Neural progenitor cell (in vitro differentiated cells): Measurements from ENCODE around the gene DTD1. TPM values are rescaled to one million over a fixed set of nuclear protein-coding genes. Genes with fewer than 3 reads are reported as not detected.

Experiments used
- DNase-seq: peaks from one replicate; pipeline ENCODE4 v3.0.0-alpha.2; 2016; ENCODE audit warnings: low spot score
- H2AFZ ChIP-seq: fragments of 200-600 bp; sonication (generic); replicated peaks from 2 replicates; pipeline ENCODE4 v1.6.1; 2016; ENCODE audit warnings: antibody characterized with exemption
- H3F3A ChIP-seq: fragments of 200-600 bp; sonication (generic); 2 replicates; pipeline ENCODE4 v1.6.1; 2016; ENCODE audit warnings: antibody characterized with exemption, low read depth
- H3K27ac ChIP-seq: fragments of 200-600 bp; sonication (generic); 2 replicates; pipeline ENCODE4 v1.5.1; 2016; ENCODE audit warnings: mild to moderate bottlenecking
- H3K27me3 ChIP-seq: fragments of 200-600 bp; sonication (generic); 2 replicates; pipeline ENCODE4 v1.6.1; 2016; ENCODE audit warnings: mild to moderate bottlenecking, moderate library complexity
- H3K36me3 ChIP-seq: fragments of 200-600 bp; sonication (generic); 2 replicates; pipeline ENCODE4 v1.5.1; 2016
- H3K4me1 ChIP-seq: fragments of 200-600 bp; sonication (generic); 2 replicates; pipeline ENCODE4 v1.6.1; 2016; ENCODE audit warnings: mixed run types
- H3K4me2 ChIP-seq: fragments of 200-600 bp; sonication (generic); 2 replicates; pipeline ENCODE4 v1.6.1; 2016
- H3K4me3 ChIP-seq: fragments of 200-600 bp; sonication (generic); 2 replicates; pipeline ENCODE4 v1.5.1; 2016
- H3K79me2 ChIP-seq: fragments of 200-600 bp; sonication (generic); 2 replicates; pipeline ENCODE4 v1.6.1; 2016; ENCODE audit warnings: low read depth
- H3K9ac ChIP-seq: fragments of 200-600 bp; sonication (generic); 2 replicates; pipeline ENCODE4 v1.6.1; 2016
- H3K9me3 ChIP-seq: fragments of 200-600 bp; sonication (generic); 2 replicates; pipeline ENCODE4 v1.5.1; 2016; ENCODE audit warnings: low read depth
- H4K20me1 ChIP-seq: fragments of 200-600 bp; sonication (generic); 2 replicates; pipeline ENCODE4 v1.6.1; 2016; ENCODE audit warnings: low read depth
- H3K27ac Mint-ChIP-seq: 3 replicates; pipeline ENCODE4 v1.8.0; 2021; ENCODE audit warnings: mixed read lengths
- H3K27me3 Mint-ChIP-seq: 2 replicates; pipeline ENCODE4 v1.8.0; 2022; ENCODE audit warnings: low read depth, mild to moderate bottlenecking, inconsistent platforms, moderate library complexity, mixed read lengths; ENCODE audit not compliant: insufficient read depth
- H3K36me3 Mint-ChIP-seq: 3 replicates; pipeline ENCODE4 v1.8.0; 2021; ENCODE audit warnings: mixed read lengths
- H3K4me1 Mint-ChIP-seq: 3 replicates; pipeline ENCODE4 v1.8.0; 2021; ENCODE audit warnings: mixed read lengths
- H3K4me3 Mint-ChIP-seq: 3 replicates; pipeline ENCODE4 v1.8.0; 2021; ENCODE audit warnings: mild to moderate bottlenecking, moderate library complexity, mixed read lengths
- H3K9me3 Mint-ChIP-seq: 3 replicates; pipeline ENCODE4 v1.8.0; 2020; ENCODE audit warnings: mixed read lengths
- CTCF ChIP-seq: fragments of 200-600 bp; sonication (generic); IDR thresholded peaks from 2 replicates; pipeline ENCODE4 v1.5.1; 2017; ENCODE audit warnings: antibody characterized with exemption, mild to moderate bottlenecking
- EZH2 ChIP-seq: fragments of 200-600 bp; sonication (generic); IDR thresholded peaks from 2 replicates; pipeline ENCODE4 v1.6.1; 2017; ENCODE audit warnings: antibody characterized with exemption, mild to moderate bottlenecking, moderate library complexity
- EZH2phosphoT487 ChIP-seq: fragments of 200-600 bp; sonication (generic); IDR thresholded peaks from 2 replicates; pipeline ENCODE4 v1.6.1; 2017; ENCODE audit warnings: antibody characterized with exemption
- total RNA-seq: library from RNA; depleted of rRNA; stranded (reverse); fragments of >200 nt; gene quantifications from 2 replicates; pipeline ENCODE4 v1.2.3, GENCODE V29; 2015; ENCODE audit warnings: low replicate concordance

Gene DTD1
- total RNA-seq, 1 donor from 2014 or later, result 92.6 TPM

- no peaks in the 10 kb centered on the region for H3K36me3 Mint-ChIP-seq
- DNase-seq, result no peak
- no peak overlapping the region for H3K27ac ChIP-seq
Measured at GRCh38 chr20:18794428-18794787, 206.6 kb downstream of the DTD1 start.

GRCh38 chr20:18795366-18795765 is 207.5 kb downstream of the DTD1 start:
- no peak overlapping the region for H3K4me2 ChIP-seq
- H3K27me3 Mint-ChIP-seq, result peaks cover 4% of the 10 kb centered on the region
- no peaks in the 10 kb centered on the region for H3K36me3 ChIP-seq
- H3K27ac ChIP-seq, result no peak overlapping the region
- peaks cover 21% of the 10 kb centered on the region for H3K4me1 Mint-ChIP-seq
- H3K27ac Mint-ChIP-seq, result no peak overlapping the region
- H3K4me1 ChIP-seq, result peaks cover 4% of the 10 kb centered on the region
- peak overlapping the region; percentile 92 for H3K4me3 Mint-ChIP-seq
- H3F3A ChIP-seq, result no peaks in the 10 kb centered on the region
- H3K36me3 Mint-ChIP-seq, result no peaks in the 10 kb centered on the region
- H3K4me3 ChIP-seq, result no peak overlapping the region
- no peaks in the 10 kb centered on the region for H3K9me3 Mint-ChIP-seq
- no peak overlapping the region for H3K9ac ChIP-seq
- no peaks in the 10 kb centered on the region for H3K9me3 ChIP-seq
- H3K27me3 ChIP-seq, result peaks cover 55% of the 10 kb centered on the region
- no peak overlapping the region for H2AFZ ChIP-seq
- TF ChIP-seq EZH2 (no peak), EZH2phosphoT487 (no peak), CTCF (no peak)
- no peaks in the 10 kb centered on the region for H4K20me1 ChIP-seq
- no peaks in the 10 kb centered on the region for H3K79me2 ChIP-seq
- no peak for DNase-seq

More at GRCh38 chr20:18794428-18794787, 206.6 kb downstream of the DTD1 start:
- Histone ChIP-seq H3K79me2 (no peaks in the 10 kb centered on the region), H3F3A (no peaks in the 10 kb centered on the region), H3K4me2 (peak overlapping the region; percentile 88), H3K9ac (peak overlapping the region; percentile 43), H2AFZ (peak overlapping the region; percentile 97), H3K4me3 (peak overlapping the region; percentile 67), H3K9me3 (no peaks in the 10 kb centered on the region), H4K20me1 (no peaks in the 10 kb centered on the region), H3K27me3 (peaks cover 59% of the 10 kb centered on the region), H3K4me1 (peaks cover 4% of the 10 kb centered on the region), H3K36me3 (no peaks in the 10 kb centered on the region)
- TF ChIP-seq EZH2phosphoT487 (no peak), CTCF (no peak), EZH2 (no peak)
- Mint-ChIP-seq H3K27me3 (peaks cover 4% of the 10 kb centered on the region), H3K4me1 (peaks cover 21% of the 10 kb centered on the region), H3K27ac (peak overlapping the region; percentile 67), H3K4me3 (peak overlapping the region; percentile 92), H3K9me3 (no peaks in the 10 kb centered on the region)

GRCh38 chr20:18796282-18796833 is 208.5 kb downstream of the DTD1 start:
- Mint-ChIP-seq H3K27ac (no peak overlapping the region), H3K4me1 (peaks cover 21% of the 10 kb centered on the region), H3K9me3 (no peaks in the 10 kb centered on the region), H3K36me3 (no peaks in the 10 kb centered on the region), H3K4me3 (no peak overlapping the region), H3K27me3 (peaks cover 4% of the 10 kb centered on the region)
- H3K9ac ChIP-seq, result no peak overlapping the region
- H3K9me3 ChIP-seq, result no peaks in the 10 kb centered on the region
- H3K36me3 ChIP-seq, result no peaks in the 10 kb centered on the region
- no peak overlapping the region for H3K4me3 ChIP-seq
- H3K79me2 ChIP-seq, result no peaks in the 10 kb centered on the region
- DNase-seq, result no peak
- peaks cover 4% of the 10 kb centered on the region for H3K4me1 ChIP-seq
- no peaks in the 10 kb centered on the region for H3F3A ChIP-seq
- H3K4me2 ChIP-seq, result no peak overlapping the region
- H2AFZ ChIP-seq, result no peak overlapping the region
- no peak overlapping the region for H3K27ac ChIP-seq
- TF ChIP-seq EZH2phosphoT487 (no peak), EZH2 (no peak), CTCF (no peak)
- H3K27me3 ChIP-seq, result peaks cover 46% of the 10 kb centered on the region
- H4K20me1 ChIP-seq, result no peaks in the 10 kb centered on the region
